Rectal smooth muscle tissue (tissue), 1 donor: ENCODE measurements around the gene AGPAT4.

Source experiments
- H3K27ac ChIP-seq: one replicate; pipeline ENCODE4 v1.7.0; 2013; ENCODE audit warnings: low read depth, low read length, inconsistent platforms
- H3K27me3 ChIP-seq: one replicate; pipeline ENCODE4 v1.7.0; 2013; ENCODE audit warnings: low read length; ENCODE audit not compliant: control insufficient read depth, insufficient read depth
- H3K36me3 ChIP-seq: one replicate; pipeline ENCODE4 v1.7.0; 2013; ENCODE audit warnings: low read length; ENCODE audit not compliant: control insufficient read depth, insufficient read depth
- H3K4me1 ChIP-seq: one replicate; pipeline ENCODE4 v1.7.0; 2013; ENCODE audit warnings: low read length; ENCODE audit not compliant: control insufficient read depth, insufficient read depth
- H3K4me3 ChIP-seq: one replicate; pipeline ENCODE4 v1.7.0; 2013; ENCODE audit warnings: low read length
- H3K9ac ChIP-seq: one replicate; pipeline ENCODE4 v1.7.0; 2013; ENCODE audit warnings: low read length

The AGPAT4 gene

DNA sequence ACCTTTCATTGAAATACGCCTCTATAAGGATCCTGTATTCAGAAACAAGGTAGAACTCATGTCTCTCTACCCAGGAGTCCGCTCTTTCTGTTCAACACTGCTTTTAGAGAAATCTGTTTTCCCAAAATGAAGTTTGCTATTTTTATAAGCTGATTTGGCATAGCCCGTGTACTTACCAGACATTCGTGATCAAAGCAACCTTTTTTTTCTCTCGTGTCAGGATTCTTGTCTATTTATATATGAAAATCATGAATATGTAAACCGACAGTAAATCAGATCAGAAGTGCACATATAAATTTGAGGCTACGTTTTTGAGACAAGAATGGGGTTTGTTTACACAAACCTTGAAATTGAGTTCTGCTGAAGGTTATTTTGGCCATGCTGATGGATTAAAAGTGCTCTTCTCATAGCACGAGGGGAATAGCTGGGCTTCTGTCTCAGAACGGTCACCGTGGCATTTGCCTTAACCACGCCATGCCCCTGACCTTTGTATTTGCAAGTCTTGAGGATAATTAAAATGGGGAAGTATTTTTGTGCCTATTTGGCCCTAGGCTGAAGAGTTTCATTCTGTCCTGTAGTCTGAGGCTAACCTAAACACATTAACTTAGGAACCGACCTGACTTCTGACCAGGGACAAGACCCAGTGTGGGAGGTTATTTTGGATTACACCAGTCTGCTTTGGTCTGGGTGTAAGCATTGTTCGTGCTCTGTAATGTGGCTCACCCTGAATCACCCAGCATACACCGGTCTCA is 163.7 kb downstream of the AGPAT4 start:
- Histone ChIP-seq H3K27me3 (no peaks in the 10 kb centered on the region), H3K9ac (no peak overlapping the region), H3K36me3 (peaks cover 38% of the 10 kb centered on the region), H3K27ac (no peak overlapping the region), H3K4me1 (no peaks in the 10 kb centered on the region), H3K4me3 (no peak overlapping the region)

DNA sequence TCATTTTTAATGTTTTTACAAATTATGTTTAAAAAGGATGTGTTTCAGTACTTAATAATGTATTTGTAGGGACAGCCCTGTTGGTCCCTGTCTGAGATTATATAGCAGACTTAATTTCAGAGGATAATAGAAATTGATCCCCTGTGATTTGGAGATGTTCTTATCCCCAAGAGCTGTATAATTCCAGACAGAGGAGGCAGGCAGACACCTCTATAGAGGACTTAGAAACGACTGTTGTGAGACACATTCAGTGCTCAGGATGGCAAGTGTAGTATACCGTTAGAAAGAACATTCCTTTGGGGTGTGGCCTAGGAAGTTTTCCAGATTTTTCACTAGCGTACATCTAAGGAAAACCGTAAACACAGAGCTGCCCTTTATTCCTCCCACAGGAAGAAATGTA is 164.5 kb downstream of the AGPAT4 start:
- H3K9ac ChIP-seq: no peak overlapping the region
- H3K4me3 ChIP-seq: no peak overlapping the region
- no peak overlapping the region for H3K27ac ChIP-seq
- no peaks in the 10 kb centered on the region for H3K4me1 ChIP-seq
- H3K36me3 ChIP-seq: peaks cover 38% of the 10 kb centered on the region
- no peaks in the 10 kb centered on the region for H3K27me3 ChIP-seq

- H3K27me3 ChIP-seq: no peaks in the 10 kb centered on the region
- H3K36me3 ChIP-seq: peaks cover 38% of the 10 kb centered on the region
- H3K9ac ChIP-seq: no peak overlapping the region
- H3K27ac ChIP-seq: no peak overlapping the region
- no peak overlapping the region for H3K4me3 ChIP-seq
- H3K4me1 ChIP-seq: no peaks in the 10 kb centered on the region
Measured at GRCh38 chr6:161108916-161109315, 164.9 kb downstream of the AGPAT4 start.

GRCh38 chr6:161107779-161108730 is 165.8 kb downstream of the AGPAT4 start:
- Histone ChIP-seq H3K4me1 (no peaks in the 10 kb centered on the region), H3K36me3 (peaks cover 35% of the 10 kb centered on the region), H3K4me3 (no peak overlapping the region), H3K27me3 (no peaks in the 10 kb centered on the region), H3K9ac (no peak overlapping the region), H3K27ac (no peak overlapping the region)

- peaks cover 24% of the 10 kb centered on the region for H3K36me3 ChIP-seq
- no peaks in the 10 kb centered on the region for H3K27me3 ChIP-seq
- no peaks in the 10 kb centered on the region for H3K4me1 ChIP-seq
- no peak overlapping the region for H3K9ac ChIP-seq
- H3K4me3 ChIP-seq: no peak overlapping the region
- no peak overlapping the region for H3K27ac ChIP-seq
Measured at GRCh38 chr6:161105408-161105807, 168.5 kb downstream of the AGPAT4 start.

GRCh38 chr6:161104966-161105365 is 168.9 kb downstream of the AGPAT4 start:
- Histone ChIP-seq H3K27ac (no peak overlapping the region), H3K27me3 (no peaks in the 10 kb centered on the region), H3K4me3 (no peak overlapping the region), H3K4me1 (no peaks in the 10 kb centered on the region), H3K36me3 (peaks cover 24% of the 10 kb centered on the region), H3K9ac (no peak overlapping the region)

DNA sequence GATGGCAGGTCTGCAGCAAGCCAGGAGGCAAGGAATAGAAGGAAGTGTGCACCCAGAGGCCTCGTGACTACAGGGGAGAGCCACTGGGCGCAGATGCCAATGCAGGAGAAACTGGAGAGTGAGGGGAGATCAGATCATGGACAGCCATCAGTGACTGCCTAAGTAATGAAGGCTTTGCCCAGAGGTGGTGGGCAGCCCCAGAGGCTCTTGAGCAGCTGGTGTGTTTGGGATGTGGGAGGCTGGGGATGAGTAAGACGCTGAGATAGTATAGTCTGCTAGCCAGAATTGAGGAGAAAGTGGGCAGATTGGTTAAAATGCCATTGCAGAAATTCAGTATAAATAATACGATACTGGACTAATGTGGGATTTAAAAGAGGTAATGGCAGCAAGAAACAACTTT is 170.4 kb downstream of the AGPAT4 start:
- Histone ChIP-seq H3K9ac (no peak overlapping the region), H3K27me3 (no peaks in the 10 kb centered on the region), H3K4me3 (no peak overlapping the region), H3K36me3 (peaks cover 15% of the 10 kb centered on the region), H3K4me1 (no peaks in the 10 kb centered on the region), H3K27ac (no peak overlapping the region)

DNA sequence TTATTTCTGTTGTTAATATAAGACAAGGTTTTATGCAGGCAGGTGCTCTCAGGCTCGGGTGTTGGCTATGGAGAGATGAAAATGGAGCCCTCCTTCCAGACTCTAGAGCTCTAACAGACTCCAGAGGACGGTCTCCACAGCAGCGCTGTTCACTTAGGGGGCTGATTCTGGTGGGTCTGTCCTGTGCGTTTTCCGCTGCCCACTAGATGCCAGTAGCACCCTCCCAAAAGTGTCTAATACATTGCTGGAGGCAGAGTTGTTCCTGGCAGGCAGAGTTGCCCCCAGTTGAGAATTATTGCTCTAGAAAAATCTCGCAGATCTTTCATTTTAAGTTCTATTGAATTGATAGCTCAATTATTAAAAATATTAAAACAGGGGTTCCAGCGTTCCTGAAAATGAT is 172.3 kb downstream of the AGPAT4 start:
- no peak overlapping the region for H3K27ac ChIP-seq
- no peaks in the 10 kb centered on the region for H3K27me3 ChIP-seq
- H3K4me1 ChIP-seq: no peaks in the 10 kb centered on the region
- peaks cover 12% of the 10 kb centered on the region for H3K36me3 ChIP-seq
- H3K9ac ChIP-seq: no peak overlapping the region
- no peak overlapping the region for H3K4me3 ChIP-seq

- H3K36me3 ChIP-seq: peaks cover 10% of the 10 kb centered on the region
- H3K4me1 ChIP-seq: no peaks in the 10 kb centered on the region
- no peak overlapping the region for H3K4me3 ChIP-seq
- H3K9ac ChIP-seq: no peak overlapping the region
- H3K27ac ChIP-seq: no peak overlapping the region
- no peaks in the 10 kb centered on the region for H3K27me3 ChIP-seq
Measured at GRCh38 chr6:161100072-161100471, 173.8 kb downstream of the AGPAT4 start.

GRCh38 chr6:161095916-161096315 is 177.9 kb downstream of the AGPAT4 start:
- Histone ChIP-seq H3K4me1 (no peaks in the 10 kb centered on the region), H3K27me3 (no peaks in the 10 kb centered on the region), H3K9ac (no peak overlapping the region), H3K36me3 (peaks cover 13% of the 10 kb centered on the region), H3K27ac (no peak overlapping the region), H3K4me3 (no peak overlapping the region)

GRCh38 chr6:161094955-161095354 is 178.9 kb downstream of the AGPAT4 start:
- H3K27ac ChIP-seq: no peak overlapping the region
- no peaks in the 10 kb centered on the region for H3K27me3 ChIP-seq
- peaks cover 13% of the 10 kb centered on the region for H3K36me3 ChIP-seq
- no peak overlapping the region for H3K9ac ChIP-seq
- H3K4me3 ChIP-seq: no peak overlapping the region
- H3K4me1 ChIP-seq: no peaks in the 10 kb centered on the region

GRCh38 chr6:161091972-161092701 is 181.7 kb downstream of the AGPAT4 start:
- Histone ChIP-seq H3K4me3 (no peak overlapping the region), H3K27ac (no peak overlapping the region), H3K27me3 (no peaks in the 10 kb centered on the region), H3K9ac (no peak overlapping the region), H3K4me1 (no peaks in the 10 kb centered on the region), H3K36me3 (peaks cover 17% of the 10 kb centered on the region)
